ENCODE data around the gene ZNF621.
"Not testable (repeated sequence)": the region's sequence is repeated elsewhere in the genome, so short reads cannot be mapped to it uniquely, and the experiment has no call there.

Gene ZNF621

GRCh38 chr3:40546816-40547215, 22.1 kb downstream of the ZNF621 start:
- Histone ChIP-seq H3K4me3 (ENCODE audit: extremely low read depth, insufficient read depth, low read length, poor library complexity, severe bottlenecking) (no peak overlapping the region), H3K27ac (ENCODE audit: low read depth, low read length, severe bottlenecking) (no peak overlapping the region), H3K36me3 (ENCODE audit: control insufficient read depth, insufficient read depth, low read length) (no peaks in the 10 kb centered on the region), H3K9me3 (ENCODE audit: control insufficient read depth, low read length) (no peaks in the 10 kb centered on the region), H3K4me1 (ENCODE audit: control insufficient read depth, insufficient read depth, low read length, poor library complexity, severe bottlenecking) (peaks cover 5% of the 10 kb centered on the region)
- 60 to 80% methylated on average over 1 of the region's 1 CpG for WGBS, 2 experiments (ENCODE audit: insufficient coverage in 2 of 2)

- Histone ChIP-seq H3K4me1 (ENCODE audit: control insufficient read depth, insufficient read depth, low read length, poor library complexity, severe bottlenecking) (peaks cover 5% of the 10 kb centered on the region), H3K4me3 (ENCODE audit: extremely low read depth, insufficient read depth, low read length, poor library complexity, severe bottlenecking) (no peak overlapping the region), H3K36me3 (ENCODE audit: control insufficient read depth, insufficient read depth, low read length) (no peaks in the 10 kb centered on the region), H3K27ac (ENCODE audit: low read depth, low read length, severe bottlenecking) (no peak overlapping the region), H3K9me3 (ENCODE audit: control insufficient read depth, low read length) (no peaks in the 10 kb centered on the region)
- WGBS, 2 experiments (ENCODE audit: insufficient coverage in 2 of 2), result 100% methylated on average over 1 of the region's 1 CpG; no CpG with 5 or more reads in 1 of the 2 experiments
Observed at GRCh38 chr3:40550167-40550566, 25.4 kb downstream of the ZNF621 start.

DNA sequence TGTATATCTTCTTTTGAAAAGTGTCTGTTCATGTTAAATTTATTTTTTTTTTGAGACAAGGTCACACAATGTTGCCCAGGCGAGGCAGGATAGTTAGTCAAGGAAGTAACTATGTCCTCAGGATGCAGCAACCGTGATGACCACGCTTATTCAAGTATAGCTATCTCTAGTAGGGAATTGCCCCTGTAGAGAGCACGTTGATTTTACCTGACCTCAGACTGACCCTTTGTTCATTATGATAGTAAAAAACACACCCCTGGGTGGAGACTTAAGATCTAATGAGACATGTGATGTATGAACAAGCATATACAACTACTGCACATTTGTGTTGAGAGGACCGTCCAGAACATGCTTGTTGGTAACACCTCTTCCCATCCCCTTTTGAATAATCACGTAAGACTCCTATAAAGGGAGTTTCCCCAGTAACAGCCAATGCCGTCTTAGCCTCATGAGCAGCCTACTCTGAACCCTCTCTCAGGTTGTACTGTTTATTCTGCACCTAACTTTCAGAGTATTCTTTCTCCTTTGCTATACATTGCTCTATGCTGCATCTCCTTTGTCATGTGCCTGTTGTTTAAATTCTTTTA, 32.9 kb downstream of the ZNF621 start:
- 86 to 91% methylated on average over 6 of the region's 7 CpGs for WGBS, 2 experiments (ENCODE audit: insufficient coverage in 2 of 2)
- H3K9me3 ChIP-seq (ENCODE audit: control insufficient read depth, low read length), result peaks cover 6% of the 10 kb centered on the region
- H3K4me3 ChIP-seq (ENCODE audit: extremely low read depth, insufficient read depth, low read length, poor library complexity, severe bottlenecking), result no peak overlapping the region
- H3K36me3 ChIP-seq (ENCODE audit: control insufficient read depth, insufficient read depth, low read length), result no peaks in the 10 kb centered on the region
- H3K4me1 ChIP-seq (ENCODE audit: control insufficient read depth, insufficient read depth, low read length, poor library complexity, severe bottlenecking), result no peaks in the 10 kb centered on the region
- no peak overlapping the region for H3K27ac ChIP-seq (ENCODE audit: low read depth, low read length, severe bottlenecking)

- not testable (repeated sequence) for H3K27ac ChIP-seq (ENCODE audit: low read depth, low read length, severe bottlenecking); H3K36me3 ChIP-seq (ENCODE audit: control insufficient read depth, insufficient read depth, low read length); H3K4me1 ChIP-seq (ENCODE audit: control insufficient read depth, insufficient read depth, low read length, poor library complexity, severe bottlenecking); H3K9me3 ChIP-seq (ENCODE audit: control insufficient read depth, low read length); H3K4me3 ChIP-seq (ENCODE audit: extremely low read depth, insufficient read depth, low read length, poor library complexity, severe bottlenecking)
- 79 to 93% methylated on average over 4 to 5 of the region's 9 CpGs for WGBS, 2 experiments (ENCODE audit: insufficient coverage in 2 of 2)
Observed at GRCh38 chr3:40562482-40562881, 37.7 kb downstream of the ZNF621 start.

- 90 to 96% methylated on average over 2 to 4 of the region's 5 CpGs for WGBS, 2 experiments (ENCODE audit: insufficient coverage in 2 of 2)
- H3K9me3 ChIP-seq (ENCODE audit: control insufficient read depth, low read length), result peaks cover 10% of the 10 kb centered on the region
- H3K27ac ChIP-seq (ENCODE audit: low read depth, low read length, severe bottlenecking); H3K36me3 ChIP-seq (ENCODE audit: control insufficient read depth, insufficient read depth, low read length); H3K4me1 ChIP-seq (ENCODE audit: control insufficient read depth, insufficient read depth, low read length, poor library complexity, severe bottlenecking); H3K4me3 ChIP-seq (ENCODE audit: extremely low read depth, insufficient read depth, low read length, poor library complexity, severe bottlenecking): not testable (repeated sequence)
Observed at GRCh38 chr3:40565629-40566028, 40.9 kb downstream of the ZNF621 start.

DNA sequence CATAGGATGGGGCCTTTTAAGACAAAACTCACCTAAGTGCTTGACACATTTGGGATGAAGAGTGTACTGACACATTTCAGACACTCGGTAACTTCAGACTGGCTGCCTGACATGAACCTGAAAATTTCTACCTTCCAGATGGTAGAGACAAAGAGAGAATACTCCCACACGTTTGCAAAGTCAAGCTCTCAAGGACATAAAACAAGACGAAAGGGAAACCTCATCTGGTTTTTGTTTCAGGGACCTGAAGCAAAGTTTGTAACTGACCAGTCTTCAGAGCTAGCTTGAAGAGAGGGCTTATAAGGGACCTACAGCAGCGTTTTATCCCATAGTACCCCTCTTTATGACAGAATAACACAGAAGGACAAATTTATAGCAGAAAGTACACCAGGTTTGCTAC, 41.9 kb downstream of the ZNF621 start:
- WGBS, 2 experiments (ENCODE audit: insufficient coverage in 2 of 2), result 60 to 83% methylated on average over 2 to 3 of the region's 4 CpGs
- H3K36me3 ChIP-seq (ENCODE audit: control insufficient read depth, insufficient read depth, low read length), result no peaks in the 10 kb centered on the region
- no peaks in the 10 kb centered on the region for H3K4me1 ChIP-seq (ENCODE audit: control insufficient read depth, insufficient read depth, low read length, poor library complexity, severe bottlenecking)
- peaks cover 10% of the 10 kb centered on the region for H3K9me3 ChIP-seq (ENCODE audit: control insufficient read depth, low read length)
- H3K4me3 ChIP-seq (ENCODE audit: extremely low read depth, insufficient read depth, low read length, poor library complexity, severe bottlenecking), result no peak overlapping the region
- H3K27ac ChIP-seq (ENCODE audit: low read depth, low read length, severe bottlenecking), result no peak overlapping the region

DNA sequence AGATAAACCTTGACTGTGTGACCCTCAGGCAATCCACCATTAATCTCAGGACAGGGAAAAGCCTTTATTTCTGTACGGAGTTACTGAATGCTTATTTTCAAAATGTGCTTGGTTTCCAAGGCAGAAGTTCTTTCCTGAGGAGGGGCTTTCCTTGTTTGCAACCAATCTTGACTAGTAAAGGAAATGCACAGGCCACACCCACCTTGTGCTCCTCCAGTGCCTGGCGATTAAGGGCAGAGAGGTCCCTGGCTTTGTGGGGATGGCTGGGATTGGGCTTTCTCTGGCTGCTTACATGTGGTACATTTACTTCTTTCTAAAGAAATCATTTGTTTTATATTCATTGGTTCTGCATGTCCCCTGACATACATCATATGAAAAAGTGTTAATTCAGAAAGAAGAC, 47.8 kb downstream of the ZNF621 start:
- WGBS, 2 experiments (ENCODE audit: insufficient coverage in 2 of 2), result 77% methylated on average over 1 of the region's 2 CpGs; no CpG with 5 or more reads in 1 of the 2 experiments
- Histone ChIP-seq H3K4me1 (ENCODE audit: control insufficient read depth, insufficient read depth, low read length, poor library complexity, severe bottlenecking) (no peaks in the 10 kb centered on the region), H3K9me3 (ENCODE audit: control insufficient read depth, low read length) (peaks cover 8% of the 10 kb centered on the region), H3K4me3 (ENCODE audit: extremely low read depth, insufficient read depth, low read length, poor library complexity, severe bottlenecking) (no peak overlapping the region), H3K27ac (ENCODE audit: low read depth, low read length, severe bottlenecking) (no peak overlapping the region), H3K36me3 (ENCODE audit: control insufficient read depth, insufficient read depth, low read length) (no peaks in the 10 kb centered on the region)

DNA sequence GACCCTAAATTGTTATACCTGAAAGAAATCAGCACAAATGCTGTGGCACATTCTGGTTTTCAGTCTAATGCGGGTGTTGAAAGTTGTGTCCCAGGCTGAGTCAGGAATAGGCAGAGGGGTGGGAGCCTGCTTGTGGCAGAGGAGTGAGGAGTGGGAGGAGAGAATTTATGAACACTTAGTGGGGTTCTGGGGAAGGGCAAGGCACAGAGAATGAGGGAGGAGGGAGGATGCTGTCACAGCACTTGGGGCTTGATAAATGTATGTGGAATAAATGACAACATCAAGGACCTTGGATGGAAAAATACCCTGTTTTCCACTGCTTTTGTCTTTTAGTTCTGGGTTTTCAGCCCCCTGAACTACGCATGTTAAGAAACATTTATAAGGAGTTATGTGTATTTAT, 49.3 kb downstream of the ZNF621 start:
- Histone ChIP-seq H3K36me3 (ENCODE audit: control insufficient read depth, insufficient read depth, low read length) (no peaks in the 10 kb centered on the region), H3K4me3 (ENCODE audit: extremely low read depth, insufficient read depth, low read length, poor library complexity, severe bottlenecking) (no peak overlapping the region), H3K27ac (ENCODE audit: low read depth, low read length, severe bottlenecking) (no peak overlapping the region), H3K9me3 (ENCODE audit: control insufficient read depth, low read length) (no peaks in the 10 kb centered on the region), H3K4me1 (ENCODE audit: control insufficient read depth, insufficient read depth, low read length, poor library complexity, severe bottlenecking) (no peaks in the 10 kb centered on the region)
- 100% methylated on average over 1 of the region's 2 CpGs for WGBS, 2 experiments (ENCODE audit: insufficient coverage in 2 of 2)

- H3K4me3 ChIP-seq (ENCODE audit: extremely low read depth, insufficient read depth, low read length, poor library complexity, severe bottlenecking), result no peak overlapping the region
- H3K36me3 ChIP-seq (ENCODE audit: control insufficient read depth, insufficient read depth, low read length), result no peaks in the 10 kb centered on the region
- H3K9me3 ChIP-seq (ENCODE audit: control insufficient read depth, low read length), result no peaks in the 10 kb centered on the region
- WGBS, 2 experiments (ENCODE audit: insufficient coverage in 2 of 2), result 83 to 89% methylated on average over 1 to 4 of the region's 5 CpGs
- no peaks in the 10 kb centered on the region for H3K4me1 ChIP-seq (ENCODE audit: control insufficient read depth, insufficient read depth, low read length, poor library complexity, severe bottlenecking)
- no peak overlapping the region for H3K27ac ChIP-seq (ENCODE audit: low read depth, low read length, severe bottlenecking)
Observed at GRCh38 chr3:40574661-40575060, 49.9 kb downstream of the ZNF621 start.

DNA sequence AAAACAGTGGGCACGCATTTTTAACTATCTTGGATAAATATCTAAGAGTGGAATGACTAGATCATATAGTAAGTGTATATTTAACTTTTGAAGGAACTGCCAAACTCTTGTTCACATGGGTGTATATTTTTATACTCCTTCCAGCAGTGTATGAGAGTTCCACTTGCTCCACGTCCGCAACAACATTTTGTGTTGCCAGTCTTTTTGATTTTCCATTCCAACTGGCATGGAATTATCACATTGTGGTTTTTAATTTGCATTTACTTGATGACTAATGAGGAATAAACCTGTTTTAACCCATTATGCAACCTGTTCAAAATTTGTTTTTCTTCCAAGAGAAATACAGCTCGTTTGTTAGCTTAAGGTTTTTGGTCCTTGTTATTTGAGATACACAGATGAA, 51.6 kb downstream of the ZNF621 start:
- no peak overlapping the region for H3K27ac ChIP-seq (ENCODE audit: low read depth, low read length, severe bottlenecking)
- 86 to 90% methylated on average over 2 to 3 of the region's 4 CpGs for WGBS, 2 experiments (ENCODE audit: insufficient coverage in 2 of 2)
- H3K4me1 ChIP-seq (ENCODE audit: control insufficient read depth, insufficient read depth, low read length, poor library complexity, severe bottlenecking), result no peaks in the 10 kb centered on the region
- no peak overlapping the region for H3K4me3 ChIP-seq (ENCODE audit: extremely low read depth, insufficient read depth, low read length, poor library complexity, severe bottlenecking)
- H3K36me3 ChIP-seq (ENCODE audit: control insufficient read depth, insufficient read depth, low read length), result no peaks in the 10 kb centered on the region
- no peaks in the 10 kb centered on the region for H3K9me3 ChIP-seq (ENCODE audit: control insufficient read depth, low read length)

DNA sequence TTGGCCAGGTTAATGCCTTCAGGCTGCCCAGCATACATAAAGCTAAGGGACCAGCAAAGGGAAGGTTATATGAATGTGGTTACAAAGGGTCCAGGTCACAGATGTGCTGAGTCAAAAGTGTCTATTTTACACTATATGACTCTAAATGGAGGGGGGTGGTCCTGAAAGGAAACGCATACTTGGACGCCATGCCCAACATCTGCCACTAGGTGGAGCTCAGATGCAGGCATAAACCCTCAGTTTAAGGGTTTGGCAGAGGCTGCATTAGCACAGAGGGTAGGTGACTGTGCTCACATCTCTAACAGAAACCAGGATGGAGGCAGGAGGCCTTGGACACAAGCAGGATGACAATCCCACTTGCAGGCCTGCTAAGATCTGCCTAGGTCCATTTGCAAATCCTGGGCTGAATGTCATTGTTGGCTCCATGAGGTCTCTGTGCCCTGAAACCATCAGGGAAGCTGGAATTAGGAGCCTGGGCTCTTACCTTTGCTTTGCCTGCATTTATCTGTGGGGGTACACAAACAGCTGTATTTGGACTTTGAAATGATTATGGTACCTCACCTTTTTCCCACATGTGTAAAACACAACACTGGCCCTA, 55.8 kb downstream of the ZNF621 start:
- Histone ChIP-seq H3K36me3 (ENCODE audit: control insufficient read depth, insufficient read depth, low read length) (no peaks in the 10 kb centered on the region), H3K27ac (ENCODE audit: low read depth, low read length, severe bottlenecking) (no peak overlapping the region), H3K9me3 (ENCODE audit: control insufficient read depth, low read length) (no peaks in the 10 kb centered on the region), H3K4me3 (ENCODE audit: extremely low read depth, insufficient read depth, low read length, poor library complexity, severe bottlenecking) (no peak overlapping the region), H3K4me1 (ENCODE audit: control insufficient read depth, insufficient read depth, low read length, poor library complexity, severe bottlenecking) (peaks cover 5% of the 10 kb centered on the region)
- WGBS, 2 experiments (ENCODE audit: insufficient coverage in 2 of 2), result 0% methylated on average over 1 to 2 of the region's 2 CpGs

Measured in mesodermal cell (in vitro differentiated cells).